SK-N-SH (cell line): ENCODE results near the gene CCDC191. TPM values are rescaled to one million over a fixed set of nuclear protein-coding genes. Genes with fewer than 3 reads are reported as not detected.

Experiments
- CTCF ChIA-PET: fragments of 300-600, 350-600 bp; formaldehyde crosslinking; extraction: SDS; loops from one replicate; lab custom pipeline; 2021; lab: Yijun Ruan, JAX
- POLR2A ChIA-PET: fragments of 350-600 bp; sonication (Branson Sonifier 250); formaldehyde crosslinking; extraction: SDS; loops from one replicate; lab custom pipeline; 2020; ENCODE audit warnings: antibody characterized with exemption, inconsistent platforms; lab: Yijun Ruan, JAX
- DNase-seq: peaks from one replicate; pipeline ENCODE4 v3.0.0; 2012
- H2AFZ ChIP-seq: fragments of 200-600 bp; sonication (generic); 2 replicates; pipeline ENCODE4 v1.8.1; 2016; ENCODE audit warnings: antibody characterized with exemption, mild to moderate bottlenecking, low read depth
- H3F3A ChIP-seq: fragments of 200-600 bp; sonication (generic); replicated peaks from 2 replicates; pipeline ENCODE3; 2016; ENCODE audit warnings: antibody characterized with exemption, mild to moderate bottlenecking; ENCODE audit not compliant: insufficient read depth
- H3K27ac ChIP-seq, 2 experiments: fragments of 200-500 bp in 1 of 2; fragments of 200-600 bp in 1 of 2; sonication (Bioruptor generic) in 1 of 2; sonication (generic), shearing (Covaris generic) in 1 of 2; 2 replicates each; pipeline versions ENCODE4 v1.5.1 to v1.6.1; 2014 to 2016; ENCODE audit warnings: low read depth in 2 of 2, inconsistent platforms in 1 of 2, low read length in 1 of 2, mild to moderate bottlenecking in 1 of 2, mixed read lengths in 1 of 2
- H3K27me3 ChIP-seq: fragments of 200-600 bp; sonication (generic), shearing (Covaris generic); 2 replicates; pipeline ENCODE4 v1.6.1; 2016; ENCODE audit warnings: mixed run types; ENCODE audit not compliant: insufficient read depth
- H3K36me3 ChIP-seq, 2 experiments: fragments of 200-500 bp in 1 of 2; fragments of 200-600 bp in 1 of 2; sonication (Bioruptor generic) in 1 of 2; sonication (generic) in 1 of 2; replicated peaks in 1 of 2; 2 replicates each; pipeline versions ENCODE3 to v1.5.1; 2014 to 2016; ENCODE audit warnings: low read length in 1 of 2, mild to moderate bottlenecking in 1 of 2; ENCODE audit not compliant: insufficient read depth in 2 of 2, control insufficient read depth in 1 of 2
- H3K4me1 ChIP-seq, 2 experiments: fragments of 200-500 bp in 1 of 2; fragments of 200-600 bp in 1 of 2; sonication (Bioruptor generic) in 1 of 2; sonication (generic), shearing (Covaris generic) in 1 of 2; 2 replicates each; pipeline versions ENCODE4 v1.5.1 to v1.6.1; 2014 to 2016; ENCODE audit warnings: low read depth in 1 of 2, low read length in 1 of 2, mixed run types in 1 of 2; ENCODE audit not compliant: insufficient read depth in 2 of 2, control insufficient read depth in 1 of 2
- H3K4me2 ChIP-seq: fragments of 200-600 bp; sonication (generic), shearing (Covaris generic); 2 replicates; pipeline ENCODE4 v1.6.1; 2017; ENCODE audit warnings: mixed run types
- H3K4me3 ChIP-seq, 2 experiments: fragments of 200-500 bp in 1 of 2; fragments of 200-600 bp in 1 of 2; sonication (Bioruptor generic) in 1 of 2; sonication (generic), shearing (Covaris generic) in 1 of 2; 2 replicates each; pipeline versions ENCODE4 v1.5.1 to v1.8.1; 2014 to 2016; ENCODE audit warnings: low read depth in 2 of 2, inconsistent platforms in 1 of 2, low read length in 1 of 2, mild to moderate bottlenecking in 1 of 2, mixed read lengths in 1 of 2, moderate library complexity in 1 of 2
- H3K79me2 ChIP-seq: fragments of 200-600 bp; sonication (generic); 2 replicates; pipeline ENCODE4 v1.8.1; 2017; ENCODE audit warnings: mild to moderate bottlenecking; ENCODE audit not compliant: insufficient read depth
- H3K9ac ChIP-seq: fragments of 200-600 bp; sonication (generic); 2 replicates; pipeline ENCODE4 v1.6.1; 2017; ENCODE audit warnings: mixed run types
- H3K9me2 ChIP-seq: fragments of 200-600 bp; sonication (generic); 2 replicates; pipeline ENCODE4 v1.6.1; 2017; ENCODE audit warnings: mixed run types
- H3K9me3 ChIP-seq: fragments of 200-600 bp; sonication (generic); 2 replicates; pipeline ENCODE4 v1.6.1; 2017; ENCODE audit warnings: mixed run types, mild to moderate bottlenecking, moderate library complexity
- H4K20me1 ChIP-seq: fragments of 200-600 bp; sonication (generic); 2 replicates; pipeline ENCODE4 v1.6.1; 2017; ENCODE audit warnings: mild to moderate bottlenecking, mixed run types; ENCODE audit not compliant: insufficient read depth
- CHD2 ChIP-seq: fragments of 150-350 bp; IDR thresholded peaks from 2 replicates; pipeline ENCODE4 v1.6.1; 2018; ENCODE audit warnings: low read length; ENCODE audit not compliant: partially characterized antibody
- ELF1 ChIP-seq: IDR thresholded peaks from 2 replicates; pipeline ENCODE4 v1.4.0; 2012
- EP300 ChIP-seq, 2 experiments: IDR thresholded peaks; 2 replicates each; pipeline versions ENCODE4 v1.4.0 to v1.6.1; 2012; ENCODE audit warnings: borderline replicate concordance in 1 of 2, low read depth in 1 of 2, low read length in 1 of 2
- EZH2phosphoT487 ChIP-seq: fragments of 200-600 bp; sonication (generic); IDR thresholded peaks from 2 replicates; pipeline ENCODE4 v1.6.1; 2017; ENCODE audit warnings: low read depth, mixed run types, mild to moderate bottlenecking, antibody characterized with exemption, moderate library complexity, borderline replicate concordance
- FOSL2 ChIP-seq: IDR thresholded peaks from 2 replicates; pipeline ENCODE4 v1.4.0; 2012; ENCODE audit warnings: low read depth, mild to moderate bottlenecking, moderate library complexity, borderline replicate concordance
- GABPA ChIP-seq: IDR thresholded peaks from 2 replicates; pipeline ENCODE4 v1.4.0; 2012; ENCODE audit warnings: low read depth, mild to moderate bottlenecking
- JUND ChIP-seq: IDR thresholded peaks from 2 replicates; pipeline ENCODE4 v1.4.0; 2012
- MEF2A ChIP-seq: IDR thresholded peaks from 2 replicates; pipeline ENCODE4 v1.4.0; 2012; ENCODE audit warnings: low read depth, borderline replicate concordance
- NFIC ChIP-seq: IDR thresholded peaks from 2 replicates; pipeline ENCODE4 v1.4.0; 2012; ENCODE audit warnings: borderline replicate concordance
- NRF1 ChIP-seq: IDR thresholded peaks from 2 replicates; pipeline ENCODE4 v1.6.1; 2012; ENCODE audit warnings: low read depth, mild to moderate bottlenecking, low read length
- POLR2AphosphoS5 ChIP-seq: IDR thresholded peaks from 2 replicates; pipeline ENCODE4 v1.6.1; 2012; ENCODE audit warnings: low read depth, low read length
- RAD21 ChIP-seq: IDR thresholded peaks from 2 replicates; pipeline ENCODE4 v1.6.1; 2012; ENCODE audit warnings: mild to moderate bottlenecking, low read length
- RCOR1 ChIP-seq: fragments of 150-350 bp; IDR thresholded peaks from 2 replicates; pipeline ENCODE4 v1.6.1; 2017; ENCODE audit warnings: antibody characterized with exemption, low read length
- SIN3A ChIP-seq: IDR thresholded peaks from 2 replicates; pipeline ENCODE4 v1.6.1; 2012; ENCODE audit warnings: low read depth, mild to moderate bottlenecking, low read length, moderate library complexity, borderline replicate concordance
- TAF1 ChIP-seq: IDR thresholded peaks from 2 replicates; pipeline ENCODE4 v1.6.1; 2012; ENCODE audit warnings: low read depth, mild to moderate bottlenecking, low read length, moderate library complexity, borderline replicate concordance
- TEAD4 ChIP-seq: IDR thresholded peaks from 2 replicates; pipeline ENCODE4 v1.4.0; 2012; ENCODE audit warnings: mild to moderate bottlenecking, borderline replicate concordance; ENCODE audit not compliant: insufficient read depth
- YY1 ChIP-seq: IDR thresholded peaks from 2 replicates; pipeline ENCODE4 v1.4.0; 2012; ENCODE audit warnings: low read depth, mild to moderate bottlenecking
- WGBS: methylation state at CpG from one replicate; pipeline ENCODE4 v1.1.6; 2017; ENCODE audit warnings: low lambda C conversion rate; 5-methylcytosine and 5-hydroxymethylcytosine counted together
- polyA plus RNA-seq, 3 experiments: library from polyadenylated mRNA; depleted of rRNA; stranded (reverse); fragments of >200 nt; gene quantifications; 2 replicates each; pipeline ENCODE4 v1.2.3, GENCODE V29; 2012
- TF ChIP-seq, protein P1 (sequence below): fragments of 200-600 bp; sonication (generic); IDR thresholded peaks from 2 replicates; pipeline ENCODE4 v1.6.1; 2017; ENCODE audit warnings: antibody characterized with exemption, mild to moderate bottlenecking, moderate library complexity
- TF ChIP-seq, protein P2 (sequence below): IDR thresholded peaks from 2 replicates; pipeline ENCODE4 v1.4.0; 2012; ENCODE audit warnings: low read depth
- TF ChIP-seq, protein P3 (sequence below): fragments of 150-350 bp; IDR thresholded peaks from 2 replicates; pipeline ENCODE4 v1.6.1; 2017; ENCODE audit warnings: antibody characterized with exemption, low read length, low read depth, borderline replicate concordance
- TF ChIP-seq, protein P4 (sequence below): IDR thresholded peaks from 2 replicates; pipeline ENCODE4 v1.4.0; 2012; ENCODE audit warnings: low read depth, borderline replicate concordance
- TF ChIP-seq, protein P5 (sequence below): IDR thresholded peaks from 2 replicates; pipeline ENCODE4; 2012

The CCDC191 gene, protein sequence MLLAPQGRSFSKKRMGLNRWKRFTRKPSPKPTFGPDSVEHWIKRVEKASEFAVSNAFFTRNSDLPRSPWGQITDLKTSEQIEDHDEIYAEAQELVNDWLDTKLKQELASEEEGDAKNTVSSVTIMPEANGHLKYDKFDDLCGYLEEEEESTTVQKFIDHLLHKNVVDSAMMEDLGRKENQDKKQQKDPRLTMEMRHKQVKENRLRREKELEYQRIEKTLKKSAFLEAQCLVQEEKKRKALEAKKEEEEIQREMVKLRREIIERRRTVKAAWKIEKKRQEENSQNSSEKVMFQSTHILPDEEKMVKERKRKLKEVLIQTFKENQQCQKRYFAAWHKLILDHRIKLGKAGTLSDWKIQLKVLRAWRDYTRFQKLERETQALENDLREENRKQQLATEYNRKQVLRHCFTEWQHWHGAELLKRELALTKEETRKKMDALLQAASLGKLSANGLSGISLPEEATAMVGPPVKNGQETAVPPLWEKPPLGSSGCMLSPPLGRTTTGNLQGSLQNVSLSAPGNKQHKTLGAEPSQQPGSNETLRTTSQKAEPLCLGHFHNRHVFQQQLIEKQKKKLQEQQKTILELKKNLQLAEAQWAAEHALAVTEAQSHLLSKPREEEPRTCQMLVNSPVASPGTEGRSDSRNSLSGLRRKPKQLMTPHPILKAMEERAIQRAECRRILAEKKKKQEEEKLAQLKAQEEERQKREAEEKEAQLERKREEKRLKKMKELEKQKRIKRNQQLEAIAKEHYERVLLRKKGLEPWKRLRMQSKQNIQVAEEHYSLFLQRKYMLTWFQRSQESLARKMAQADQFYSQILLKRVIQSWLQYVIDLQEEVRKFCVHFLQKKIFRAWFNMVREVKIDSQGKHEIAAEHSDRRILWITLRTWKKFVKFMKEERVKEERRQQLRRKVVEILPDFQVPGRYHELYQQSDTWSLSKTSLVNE
- polyA plus RNA-seq (2012; rRNA removed): 3.1 and 5.5 TPM in 2 replicates
- polyA plus RNA-seq (2012; cell fraction: cytosol; rRNA removed): 1.7 and 2.1 TPM in 2 replicates
- polyA plus RNA-seq (2012; cell fraction: nucleus; rRNA removed): 16.6 and 26.3 TPM in 2 replicates

DNA sequence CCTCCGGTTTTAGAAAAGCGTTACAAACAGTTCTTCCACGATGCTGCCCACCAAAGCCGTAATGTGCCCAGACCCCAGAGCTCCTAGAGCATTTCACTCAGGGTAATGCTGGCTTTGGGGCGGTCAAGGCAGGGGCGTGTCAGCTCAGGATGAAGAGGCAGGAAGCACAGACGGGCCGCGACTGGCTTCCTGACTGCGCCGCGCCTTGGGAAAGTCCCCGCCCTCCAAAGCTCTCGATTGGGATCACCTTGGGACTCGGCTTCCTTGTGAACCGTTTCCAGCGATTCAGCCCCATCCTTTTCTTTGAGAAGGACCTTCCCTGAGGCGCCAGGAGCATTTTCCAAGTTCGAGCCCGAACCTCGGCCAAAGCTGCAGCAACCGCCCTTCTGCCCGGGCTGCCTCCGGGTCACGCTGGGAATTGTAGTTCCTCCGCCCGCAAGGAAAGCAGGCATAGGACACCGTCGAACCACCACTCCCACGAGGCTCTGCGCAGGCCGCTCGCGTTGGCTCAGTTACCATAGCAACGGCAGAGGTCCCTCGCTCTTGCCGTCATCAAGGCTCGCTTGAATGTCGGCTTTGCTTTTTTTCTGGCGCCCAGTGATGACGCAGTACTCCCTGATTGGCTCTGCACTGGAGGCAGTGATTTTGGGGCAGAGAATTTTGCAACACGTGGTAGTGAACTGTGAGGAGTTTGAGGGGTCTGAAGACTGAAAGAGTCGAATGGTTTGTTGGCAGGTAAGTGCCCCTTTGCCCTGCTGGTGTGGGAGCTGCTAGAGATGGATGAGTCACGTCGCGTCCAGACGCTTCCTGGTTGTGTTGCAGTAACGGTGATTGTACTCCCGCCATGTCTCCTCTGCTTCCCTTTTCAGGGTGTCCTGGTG is at the start of gene CCDC191, which contains the start of gene QTRT2:
Gene CCDC191, minus strand, starts transcription at position 397 of the 881 bp plus-strand sequence. Its CDS starts 60 bp downstream, at position 337.
Gene QTRT2, plus strand, starts transcription at position 608 of the 881 bp plus-strand sequence. CDS start 8,521 bp downstream, outside the sequence.
- Histone ChIP-seq H3K9me2 (no peaks in the 10 kb centered on the region), H3K9me3 (no peaks in the 10 kb centered on the region), H3K36me3 (peaks cover 7 to 8% of the 10 kb centered on the region in 2 experiments), H3K27ac (peak within 1 kb of the TSS; percentile 75 to 87), H3K4me2 (peak within 1 kb of the TSS; percentile 79), H3K27me3 (no peaks in the 10 kb centered on the region), H4K20me1 (no peaks in the 10 kb centered on the region), H3K4me1 (peaks cover 7 to 10% of the 10 kb centered on the region in 2 experiments; a peak in 3 of 4 replicates), H3K9ac (peak within 1 kb of the TSS; percentile 78), H2AFZ (peak within 1 kb of the TSS; percentile 95), H3F3A (no peaks in the 10 kb centered on the region), H3K4me3 (peak within 1 kb of the TSS; percentile 86 to 97), H3K79me2 (peaks cover 58% of the 10 kb centered on the region)
- peak; percentile 89 for DNase-seq
- ChIA-PET CTCF (interaction anchor here (0.9 to 1.7 kb wide), 3 partner anchors 21 to 152 kb away, joined by 3 to 4 read pairs (median 3); no protein-coding TSS in a partner anchor), POLR2A (no interaction called here)
- WGBS: 1% methylated on average over 30 of the region's 49 CpGs
- TF ChIP-seq, protein P1, sequence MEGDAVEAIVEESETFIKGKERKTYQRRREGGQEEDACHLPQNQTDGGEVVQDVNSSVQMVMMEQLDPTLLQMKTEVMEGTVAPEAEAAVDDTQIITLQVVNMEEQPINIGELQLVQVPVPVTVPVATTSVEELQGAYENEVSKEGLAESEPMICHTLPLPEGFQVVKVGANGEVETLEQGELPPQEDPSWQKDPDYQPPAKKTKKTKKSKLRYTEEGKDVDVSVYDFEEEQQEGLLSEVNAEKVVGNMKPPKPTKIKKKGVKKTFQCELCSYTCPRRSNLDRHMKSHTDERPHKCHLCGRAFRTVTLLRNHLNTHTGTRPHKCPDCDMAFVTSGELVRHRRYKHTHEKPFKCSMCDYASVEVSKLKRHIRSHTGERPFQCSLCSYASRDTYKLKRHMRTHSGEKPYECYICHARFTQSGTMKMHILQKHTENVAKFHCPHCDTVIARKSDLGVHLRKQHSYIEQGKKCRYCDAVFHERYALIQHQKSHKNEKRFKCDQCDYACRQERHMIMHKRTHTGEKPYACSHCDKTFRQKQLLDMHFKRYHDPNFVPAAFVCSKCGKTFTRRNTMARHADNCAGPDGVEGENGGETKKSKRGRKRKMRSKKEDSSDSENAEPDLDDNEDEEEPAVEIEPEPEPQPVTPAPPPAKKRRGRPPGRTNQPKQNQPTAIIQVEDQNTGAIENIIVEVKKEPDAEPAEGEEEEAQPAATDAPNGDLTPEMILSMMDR: no peak
- TF ChIP-seq EP300 (IDR thresholded peaks at IDR 0.05; ENCODE audit: borderline replicate concordance in 1 of 2, low read depth in 1 of 2, low read length in 1 of 2) (no peak), TEAD4 (no peak), YY1 (peak; percentile 65; the same call in 1 of the 2 replicates), CHD2 (peak; percentile 78), POLR2AphosphoS5 (peak; percentile 65), GABPA (no peak; the same call in 1 of the 2 replicates), TAF1 (0 out of 2 replicates have a peak, but pooled peaks have one; percentile 36), FOSL2 (no peak), ELF1 (peak; percentile 74; the same call in 1 of the 2 replicates), RCOR1 (no peak), JUND (no peak), MEF2A (no peak), RAD21 (no peak), NFIC (no peak; the same call in 1 of the 2 replicates), SIN3A (peak; percentile 94), EZH2phosphoT487 (no peak), NRF1 (peak; percentile 74)
- TF ChIP-seq, protein P2, sequence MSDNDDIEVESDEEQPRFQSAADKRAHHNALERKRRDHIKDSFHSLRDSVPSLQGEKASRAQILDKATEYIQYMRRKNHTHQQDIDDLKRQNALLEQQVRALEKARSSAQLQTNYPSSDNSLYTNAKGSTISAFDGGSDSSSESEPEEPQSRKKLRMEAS: peak; percentile 99
- TF ChIP-seq, protein P3, sequence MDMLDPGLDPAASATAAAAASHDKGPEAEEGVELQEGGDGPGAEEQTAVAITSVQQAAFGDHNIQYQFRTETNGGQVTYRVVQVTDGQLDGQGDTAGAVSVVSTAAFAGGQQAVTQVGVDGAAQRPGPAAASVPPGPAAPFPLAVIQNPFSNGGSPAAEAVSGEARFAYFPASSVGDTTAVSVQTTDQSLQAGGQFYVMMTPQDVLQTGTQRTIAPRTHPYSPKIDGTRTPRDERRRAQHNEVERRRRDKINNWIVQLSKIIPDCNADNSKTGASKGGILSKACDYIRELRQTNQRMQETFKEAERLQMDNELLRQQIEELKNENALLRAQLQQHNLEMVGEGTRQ: peak; percentile 37; the same call in 1 of the 2 replicates
- TF ChIP-seq, protein P4, sequence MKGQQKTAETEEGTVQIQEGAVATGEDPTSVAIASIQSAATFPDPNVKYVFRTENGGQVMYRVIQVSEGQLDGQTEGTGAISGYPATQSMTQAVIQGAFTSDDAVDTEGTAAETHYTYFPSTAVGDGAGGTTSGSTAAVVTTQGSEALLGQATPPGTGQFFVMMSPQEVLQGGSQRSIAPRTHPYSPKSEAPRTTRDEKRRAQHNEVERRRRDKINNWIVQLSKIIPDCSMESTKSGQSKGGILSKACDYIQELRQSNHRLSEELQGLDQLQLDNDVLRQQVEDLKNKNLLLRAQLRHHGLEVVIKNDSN: peak; percentile 70; the same call in 1 of the 2 replicates
- TF ChIP-seq, protein P5, sequence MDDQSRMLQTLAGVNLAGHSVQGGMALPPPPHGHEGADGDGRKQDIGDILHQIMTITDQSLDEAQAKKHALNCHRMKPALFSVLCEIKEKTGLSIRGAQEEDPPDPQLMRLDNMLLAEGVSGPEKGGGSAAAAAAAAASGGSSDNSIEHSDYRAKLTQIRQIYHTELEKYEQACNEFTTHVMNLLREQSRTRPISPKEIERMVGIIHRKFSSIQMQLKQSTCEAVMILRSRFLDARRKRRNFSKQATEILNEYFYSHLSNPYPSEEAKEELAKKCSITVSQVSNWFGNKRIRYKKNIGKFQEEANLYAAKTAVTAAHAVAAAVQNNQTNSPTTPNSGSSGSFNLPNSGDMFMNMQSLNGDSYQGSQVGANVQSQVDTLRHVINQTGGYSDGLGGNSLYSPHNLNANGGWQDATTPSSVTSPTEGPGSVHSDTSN: no peak
